HG02970 (cell line): ENCODE results near the gene KLB.
"Not testable (repeated sequence)": the region's sequence is repeated elsewhere in the genome, so short reads cannot be mapped to it uniquely, and the experiment has no call there.

Source experiments
- ATAC-seq: cut with Tn5 transposase; IDR thresholded peaks from one replicate; pipeline ENCODE4 v1.9.1; 2021; ENCODE audit warnings: mild to moderate bottlenecking, moderate library complexity, moderate number of reproducible peaks; ENCODE audit not compliant: unreplicated experiment, low FRiP score

KLB gene

DNA sequence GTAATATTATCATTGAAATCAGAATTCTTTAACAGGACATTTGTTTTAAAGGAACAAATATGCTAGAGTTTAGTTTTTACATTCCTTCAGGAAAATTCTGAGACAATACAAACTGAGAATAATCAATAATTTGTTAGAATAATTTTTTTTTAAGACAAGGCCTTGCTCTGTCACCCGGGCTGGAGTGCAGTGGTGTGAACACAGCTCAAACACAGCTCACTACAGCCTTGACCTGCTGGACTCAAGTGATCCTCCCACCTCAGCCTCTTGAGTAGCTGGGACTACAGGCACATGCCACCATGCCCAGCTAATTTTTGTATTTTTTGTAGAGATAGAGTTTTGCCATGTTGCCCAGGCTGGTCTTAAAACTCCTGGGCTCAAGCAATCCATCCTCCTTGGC is 18.6 kb downstream of the KLB start:
- ATAC-seq = not testable (repeated sequence)

DNA sequence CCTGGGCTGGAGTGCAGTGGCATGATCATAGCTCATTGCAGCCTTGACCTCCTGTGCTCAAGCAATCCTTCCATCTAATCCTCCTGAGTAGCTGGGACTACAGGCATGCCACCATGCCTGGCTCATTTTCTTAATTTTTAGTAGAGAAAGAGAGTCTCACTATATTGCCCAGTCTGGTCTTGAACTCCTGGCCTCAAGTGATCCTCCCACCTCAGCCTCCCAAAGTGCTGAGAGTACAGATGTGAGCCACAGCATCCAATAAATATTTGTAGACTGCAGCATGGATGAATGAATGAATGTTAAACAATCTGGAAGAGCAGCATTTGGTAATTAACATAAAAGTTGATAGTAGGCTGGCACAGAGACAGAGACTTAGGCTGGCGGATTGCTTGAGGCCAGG is 20.0 kb downstream of the KLB start:
- ATAC-seq = no peak

DNA sequence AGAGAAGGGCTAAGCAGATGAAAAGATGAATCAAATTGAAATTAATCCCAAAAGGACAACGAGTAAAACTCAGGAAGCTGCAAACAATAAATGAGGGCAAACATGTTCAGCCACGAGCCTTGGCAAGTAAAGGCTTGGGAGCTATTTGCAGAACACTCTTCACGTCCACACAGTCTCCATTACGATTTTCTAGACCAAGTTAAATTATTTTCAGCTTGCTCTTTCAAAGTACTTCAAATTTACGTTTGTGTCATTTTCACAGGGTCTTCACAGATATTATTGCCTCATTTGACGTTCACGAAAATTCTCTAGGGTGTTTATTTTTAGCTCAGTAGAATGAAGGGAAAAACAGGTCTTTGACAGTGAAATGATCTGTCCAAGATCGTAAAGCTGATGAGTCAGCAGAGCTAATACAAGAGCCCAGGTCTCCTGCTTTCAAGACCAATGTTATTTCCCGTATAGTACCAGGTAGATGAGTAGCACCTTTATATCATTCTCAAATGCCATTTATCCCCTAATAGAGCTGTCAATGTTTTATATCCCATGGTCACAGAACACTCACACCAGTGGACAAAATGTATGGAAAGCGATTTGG is 20.9 kb downstream of the KLB start:
- ATAC-seq = no peak

DNA sequence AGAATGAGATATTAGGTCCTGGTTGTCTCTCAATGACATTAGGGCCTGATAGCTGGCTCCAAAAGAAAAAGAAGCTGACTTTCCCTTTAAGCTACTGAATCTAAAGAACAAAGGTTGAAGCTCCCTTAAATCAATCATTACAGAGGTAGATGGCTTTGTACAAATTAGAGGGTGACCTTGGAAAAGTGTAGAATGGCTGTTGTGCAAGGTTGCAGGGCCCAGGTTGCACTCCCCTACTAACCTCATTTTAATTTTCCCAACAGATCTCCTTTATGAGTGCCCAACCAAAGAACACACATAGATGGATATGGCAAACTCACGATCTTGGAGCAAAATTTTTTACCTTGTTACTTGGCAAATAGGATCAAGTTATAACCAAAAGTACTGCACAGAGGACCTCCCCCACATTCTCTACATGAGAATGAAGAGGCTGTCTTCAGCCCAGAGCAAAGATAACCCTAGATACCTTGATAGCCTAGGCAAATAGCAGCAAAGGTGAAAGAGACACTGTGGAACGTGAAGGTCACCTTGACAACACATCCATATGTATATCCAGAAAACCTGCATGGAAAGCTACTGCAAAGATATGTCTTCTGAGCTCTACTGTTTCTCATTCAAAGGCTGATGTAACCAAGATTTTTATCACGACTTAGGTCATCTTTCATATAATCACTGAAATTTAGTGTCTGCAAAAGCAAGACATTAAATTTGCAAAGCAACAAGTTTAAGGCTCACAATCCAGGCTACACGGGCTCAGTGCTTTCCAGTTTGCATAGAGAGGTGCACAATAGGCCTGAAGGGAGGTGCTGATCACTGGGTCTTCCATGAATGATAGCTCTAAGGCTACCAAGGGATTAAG is 23.0 kb downstream of the KLB start:
- ATAC-seq = no peak

DNA sequence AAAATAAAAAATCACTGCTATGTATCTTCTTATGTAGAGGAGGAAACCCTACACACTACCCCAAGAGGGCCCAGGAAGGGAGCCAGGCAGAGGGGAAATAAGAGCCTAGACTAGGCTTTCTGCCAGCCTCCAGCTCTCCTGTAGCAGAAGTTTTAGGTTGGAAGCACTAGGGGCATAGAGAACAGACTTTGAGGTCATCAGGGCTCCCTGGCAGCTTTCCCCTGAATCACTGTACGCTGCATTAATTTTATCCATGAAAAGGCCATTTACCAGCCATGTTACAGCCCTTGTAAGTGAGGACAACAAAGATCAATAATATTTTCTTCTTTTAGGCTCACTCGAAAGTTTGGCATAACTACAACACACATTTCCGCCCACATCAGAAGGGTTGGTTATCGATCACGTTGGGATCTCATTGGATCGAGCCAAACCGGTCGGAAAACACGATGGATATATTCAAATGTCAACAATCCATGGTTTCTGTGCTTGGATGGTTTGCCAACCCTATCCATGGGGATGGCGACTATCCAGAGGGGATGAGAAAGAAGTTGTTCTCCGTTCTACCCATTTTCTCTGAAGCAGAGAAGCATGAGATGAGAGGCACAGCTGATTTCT is 27.3 kb downstream of the KLB start:
- no peak for ATAC-seq

DNA sequence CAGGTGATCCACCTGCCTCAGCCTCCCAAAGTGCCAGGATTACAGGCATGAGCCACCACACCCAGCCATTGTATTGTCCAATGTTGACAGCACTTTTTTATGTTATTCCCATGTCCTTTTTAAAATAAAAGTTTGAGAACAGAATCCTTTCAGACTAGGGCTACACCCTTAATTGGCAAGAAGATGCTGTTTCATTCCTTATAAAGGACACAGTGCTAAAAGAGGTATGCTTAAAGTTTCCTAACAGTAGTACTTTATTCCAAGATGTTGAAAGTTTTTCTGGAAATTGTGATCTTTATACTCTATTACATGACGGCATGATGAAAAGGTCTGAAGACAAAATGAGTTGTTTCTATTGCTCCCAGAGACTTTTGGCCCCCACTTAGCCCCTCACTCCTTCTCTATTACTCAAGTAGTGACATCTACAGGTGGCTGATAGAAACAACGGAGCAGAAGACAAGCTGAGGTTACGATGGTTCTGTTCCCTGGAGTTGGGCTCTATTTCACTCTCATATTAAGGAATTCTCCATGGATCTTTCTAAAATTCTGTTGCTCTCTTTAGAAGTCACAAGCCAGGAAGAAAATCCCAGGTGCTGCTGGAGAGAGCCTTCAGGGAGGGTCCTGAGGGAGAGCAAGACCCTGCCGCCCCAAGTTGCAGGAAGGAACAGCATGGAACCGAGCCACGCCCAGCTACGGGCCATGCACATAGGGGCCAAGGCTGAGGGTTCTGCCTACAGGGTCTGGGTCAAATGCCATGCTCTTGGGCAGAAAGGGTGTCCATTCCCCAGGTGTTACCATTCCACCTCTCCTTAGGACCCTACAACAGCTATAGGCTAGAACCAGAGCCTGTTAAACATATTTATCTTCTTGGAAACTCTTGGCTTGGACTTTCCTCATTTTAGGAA is 29.2 kb downstream of the KLB start:
- no peak for ATAC-seq

DNA sequence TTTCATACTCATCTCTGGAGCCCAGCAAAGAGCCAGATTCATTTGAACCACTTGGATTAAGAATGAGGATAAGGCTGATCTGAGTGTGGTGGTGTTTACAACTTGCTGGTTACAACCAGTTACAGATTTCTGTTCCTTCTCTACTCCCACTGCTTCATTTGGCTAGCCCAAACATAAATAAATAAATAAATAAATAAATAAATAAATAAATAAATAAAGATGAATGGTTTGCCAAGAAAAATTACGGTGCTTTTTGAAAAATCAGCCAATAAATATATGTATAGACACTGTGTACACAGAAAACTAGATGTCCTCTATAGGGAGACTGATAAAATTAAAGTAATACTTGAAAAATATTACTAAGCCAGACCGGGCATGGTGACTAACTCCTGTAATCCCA is 34.9 kb downstream of the KLB start:
- ATAC-seq = no peak

DNA sequence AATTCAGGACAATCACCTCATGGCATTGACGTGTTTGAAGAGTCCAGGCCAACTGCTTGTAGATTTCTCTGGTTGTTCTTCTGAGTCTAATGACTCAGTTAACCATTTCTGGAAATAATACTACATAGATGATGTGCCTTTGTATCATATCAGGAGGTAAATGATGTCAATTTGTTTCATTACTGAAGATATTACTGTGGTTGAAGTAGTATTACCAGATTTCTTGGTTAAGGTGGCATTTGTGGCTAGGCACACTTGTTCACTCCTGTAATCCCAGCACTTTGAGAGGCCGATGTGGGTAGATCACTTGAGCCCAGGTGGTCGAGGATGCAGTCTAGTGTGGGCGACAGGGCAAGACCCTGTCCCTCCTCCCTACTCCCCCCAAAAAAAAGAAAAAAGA is 36.3 kb downstream of the KLB start:
- ATAC-seq = no peak

DNA sequence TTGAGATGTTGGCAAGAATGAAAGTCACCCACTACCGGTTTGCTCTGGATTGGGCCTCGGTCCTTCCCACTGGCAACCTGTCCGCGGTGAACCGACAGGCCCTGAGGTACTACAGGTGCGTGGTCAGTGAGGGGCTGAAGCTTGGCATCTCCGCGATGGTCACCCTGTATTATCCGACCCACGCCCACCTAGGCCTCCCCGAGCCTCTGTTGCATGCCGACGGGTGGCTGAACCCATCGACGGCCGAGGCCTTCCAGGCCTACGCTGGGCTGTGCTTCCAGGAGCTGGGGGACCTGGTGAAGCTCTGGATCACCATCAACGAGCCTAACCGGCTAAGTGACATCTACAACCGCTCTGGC is 39.7 kb downstream of the KLB start:
- ATAC-seq = no peak

DNA sequence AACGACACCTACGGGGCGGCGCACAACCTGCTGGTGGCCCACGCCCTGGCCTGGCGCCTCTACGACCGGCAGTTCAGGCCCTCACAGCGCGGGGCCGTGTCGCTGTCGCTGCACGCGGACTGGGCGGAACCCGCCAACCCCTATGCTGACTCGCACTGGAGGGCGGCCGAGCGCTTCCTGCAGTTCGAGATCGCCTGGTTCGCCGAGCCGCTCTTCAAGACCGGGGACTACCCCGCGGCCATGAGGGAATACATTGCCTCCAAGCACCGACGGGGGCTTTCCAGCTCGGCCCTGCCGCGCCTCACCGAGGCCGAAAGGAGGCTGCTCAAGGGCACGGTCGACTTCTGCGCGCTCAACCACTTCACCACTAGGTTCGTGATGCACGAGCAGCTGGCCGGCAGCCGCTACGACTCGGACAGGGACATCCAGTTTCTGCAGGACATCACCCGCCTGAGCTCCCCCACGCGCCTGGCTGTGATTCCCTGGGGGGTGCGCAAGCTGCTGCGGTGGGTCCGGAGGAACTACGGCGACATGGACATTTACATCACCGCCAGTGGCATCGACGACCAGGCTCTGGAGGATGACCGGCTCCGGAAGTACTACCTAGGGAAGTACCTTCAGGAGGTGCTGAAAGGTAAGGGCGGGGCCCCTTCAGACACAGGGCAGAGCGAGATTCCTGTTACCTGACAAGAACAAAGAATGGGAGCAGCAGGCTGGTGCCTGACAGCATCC is 40.3 kb downstream of the KLB start:
- peak; percentile 71 for ATAC-seq

DNA sequence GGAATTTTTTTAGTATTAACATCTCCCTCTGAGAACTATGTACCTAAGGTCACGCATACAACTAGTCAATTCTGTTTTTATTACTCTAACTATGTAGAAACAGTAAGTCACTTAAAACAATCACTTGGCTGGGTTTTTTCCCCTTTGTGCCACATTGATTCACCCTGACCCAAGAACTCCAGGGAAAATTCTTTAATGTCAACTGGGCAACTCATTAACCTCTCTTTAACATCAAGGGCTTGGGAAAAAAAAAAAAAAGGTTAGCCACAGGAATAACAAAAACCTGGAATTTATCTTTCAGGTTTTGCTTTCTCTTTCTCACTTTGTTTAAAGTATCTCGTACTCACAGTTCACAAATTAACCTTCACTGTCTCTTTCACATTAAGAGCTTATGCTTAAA is 43.9 kb downstream of the KLB start:
- no peak for ATAC-seq

DNA sequence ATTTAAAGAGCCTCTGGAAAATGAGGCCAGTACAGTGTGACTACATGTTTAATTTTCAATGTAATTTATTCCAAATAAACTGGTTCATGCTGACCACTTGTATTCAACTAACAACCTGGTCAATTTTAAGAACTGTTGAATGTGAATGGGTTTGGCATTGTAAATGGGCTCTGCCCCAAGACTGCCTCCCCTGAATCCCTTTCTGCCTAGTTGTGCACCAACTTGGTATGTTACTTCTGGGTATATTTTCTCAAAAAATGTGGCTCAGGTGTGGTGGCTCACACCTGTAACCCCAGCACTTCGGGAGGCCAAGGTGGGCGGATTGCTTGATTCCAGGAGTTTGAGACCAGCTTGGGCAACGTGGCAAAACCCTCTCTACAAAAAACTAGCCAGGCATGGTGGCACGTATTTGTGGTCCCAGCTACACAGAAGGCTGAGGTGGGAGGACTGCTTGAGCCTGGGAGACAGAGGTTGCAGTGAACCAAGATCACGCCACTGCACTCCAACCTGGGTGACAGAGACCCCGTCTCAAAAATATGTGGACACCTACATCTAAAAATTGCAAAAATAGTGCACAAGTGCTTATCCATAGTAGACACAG is 44.8 kb downstream of the KLB start:
- no peak for ATAC-seq

DNA sequence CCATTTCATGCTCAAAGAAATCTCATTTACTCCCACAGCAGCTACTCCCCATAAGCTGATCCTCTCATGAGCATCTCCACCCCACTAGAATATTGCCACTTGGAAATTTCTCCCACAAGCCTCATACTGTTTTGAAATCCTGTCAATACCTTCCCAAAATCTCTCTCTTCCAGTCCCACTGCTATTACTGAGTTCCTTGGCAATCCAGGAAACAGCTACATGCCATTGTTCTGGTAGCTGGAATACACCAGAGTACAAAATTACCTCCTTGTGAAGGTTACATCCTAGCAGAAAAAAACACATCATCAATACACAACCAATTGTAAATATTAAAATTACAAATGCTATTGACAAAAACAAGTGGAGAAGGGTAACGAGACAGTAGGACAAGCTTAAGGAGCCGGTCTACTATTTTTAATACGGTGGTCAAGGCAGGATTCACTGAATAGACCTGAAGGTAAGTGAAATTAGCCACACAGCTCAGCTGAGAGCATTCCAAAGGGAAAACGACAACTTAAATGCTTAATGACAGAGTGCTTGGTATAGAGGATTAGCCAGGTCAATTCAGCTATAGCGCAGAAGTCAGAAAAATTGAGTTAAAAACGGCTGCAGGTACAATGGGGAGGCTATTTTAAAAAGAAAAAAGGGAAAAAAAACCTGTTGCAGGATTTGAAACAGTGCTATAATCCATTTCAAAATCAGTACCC is 45.6 kb downstream of the KLB start:
- ATAC-seq = no peak

DNA sequence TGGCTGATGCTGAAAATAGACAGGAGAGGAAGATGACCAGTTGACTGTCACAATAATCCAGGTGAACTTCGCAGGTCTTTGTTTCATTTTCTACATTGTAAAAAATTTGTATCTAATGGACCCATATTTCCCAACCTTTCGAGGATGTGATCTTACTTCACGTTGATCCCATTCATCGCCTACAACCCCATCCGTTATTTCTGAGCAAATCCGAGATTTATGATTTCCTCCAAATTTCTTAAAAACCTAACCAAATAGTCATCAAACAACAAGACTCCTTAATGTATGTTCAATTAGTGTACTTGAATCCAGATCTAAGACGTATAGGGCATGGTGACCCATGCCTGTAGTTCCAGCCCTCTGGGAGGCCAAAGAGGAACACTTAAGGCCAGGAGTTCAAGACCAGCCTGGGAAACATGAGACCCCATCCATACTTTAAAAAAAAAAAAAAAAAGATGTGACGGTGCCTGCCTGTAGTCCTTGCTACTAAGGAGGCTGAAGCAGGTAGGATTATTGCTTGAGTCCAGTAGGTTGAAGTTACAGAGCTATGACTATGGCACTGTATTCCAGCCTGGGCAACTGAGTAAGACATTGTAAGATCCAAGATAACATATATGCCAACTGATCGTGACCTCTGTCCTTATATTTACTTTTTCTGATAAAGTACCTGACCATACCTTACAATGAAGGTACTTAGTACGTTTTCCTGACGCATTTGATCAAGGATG is 46.3 kb downstream of the KLB start:
- no peak for ATAC-seq

DNA sequence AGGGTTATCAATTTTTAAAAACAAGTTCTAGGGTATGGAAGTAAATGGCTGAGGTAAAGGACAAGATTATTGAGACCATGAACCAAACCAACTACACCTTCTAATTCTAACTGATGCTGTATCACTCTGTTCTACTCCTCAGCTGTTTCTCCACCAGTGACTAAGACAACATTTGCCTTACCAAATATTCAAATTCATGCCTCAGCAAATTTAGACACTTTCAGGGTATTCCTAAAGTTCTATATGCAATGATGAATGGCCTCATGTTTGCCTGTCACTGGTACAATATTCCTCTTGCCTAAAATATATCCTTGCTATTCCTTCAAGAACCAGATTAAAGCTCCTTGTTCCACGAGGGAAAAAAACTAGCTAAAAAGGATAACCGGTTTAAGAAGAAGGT is 47.0 kb downstream of the KLB start:
- ATAC-seq = no peak

DNA sequence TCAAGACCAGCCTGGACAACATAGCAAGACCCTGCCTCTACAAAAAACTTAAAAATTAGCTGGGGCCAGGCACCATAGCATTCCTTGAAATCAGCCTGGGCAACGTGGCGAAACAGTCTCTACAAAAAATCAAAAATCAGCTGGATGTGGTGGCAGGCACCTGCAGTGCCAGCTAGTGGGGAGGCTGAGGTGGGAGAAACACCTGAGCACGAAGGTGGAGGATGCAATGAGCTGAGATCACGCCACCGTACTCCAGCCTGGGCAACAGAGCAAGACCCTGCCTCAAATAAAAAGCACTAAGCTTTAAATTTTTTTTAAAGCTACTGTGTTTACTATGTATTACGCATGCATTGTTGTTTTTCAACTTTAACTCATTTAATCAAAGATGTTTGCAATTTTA is 48.8 kb downstream of the KLB start:
- ATAC-seq = no peak

DNA sequence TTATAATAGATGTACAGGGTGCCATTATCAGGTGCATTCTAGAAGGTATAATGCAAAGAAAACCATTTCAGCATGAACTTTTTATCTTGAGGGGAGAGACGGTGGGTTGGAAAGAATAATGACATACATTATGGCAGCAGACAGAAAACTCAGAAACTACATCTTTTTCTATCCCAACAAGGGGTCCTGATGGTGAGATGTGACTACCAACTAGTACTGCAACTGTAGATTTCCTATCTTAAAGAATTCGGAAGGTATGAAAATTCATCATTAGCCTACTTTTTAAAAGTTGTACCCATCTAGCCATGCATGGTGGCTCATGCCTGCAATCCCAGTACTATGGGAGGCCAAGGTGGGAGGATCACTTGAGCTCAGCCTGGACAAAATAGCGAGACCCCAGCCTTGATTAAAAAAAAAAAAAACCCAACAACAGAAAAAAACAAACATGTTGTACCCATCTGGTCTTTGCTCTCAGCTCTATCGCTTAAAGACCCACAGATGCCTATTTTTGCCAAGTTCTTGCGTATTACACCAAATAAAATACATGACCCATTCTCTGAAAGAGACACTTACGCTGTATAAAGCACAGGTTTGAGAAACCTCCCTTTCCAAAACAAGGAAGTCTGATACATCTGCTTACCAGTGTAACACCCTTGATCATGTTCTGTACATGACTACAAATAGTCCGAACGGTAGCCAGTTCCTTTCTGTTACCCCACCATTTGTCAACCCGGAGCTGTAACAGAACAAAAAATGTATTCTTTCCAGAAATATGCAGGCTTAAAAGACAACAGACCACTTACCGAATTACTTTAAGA is 50.4 kb downstream of the KLB start:
- ATAC-seq = no peak

DNA sequence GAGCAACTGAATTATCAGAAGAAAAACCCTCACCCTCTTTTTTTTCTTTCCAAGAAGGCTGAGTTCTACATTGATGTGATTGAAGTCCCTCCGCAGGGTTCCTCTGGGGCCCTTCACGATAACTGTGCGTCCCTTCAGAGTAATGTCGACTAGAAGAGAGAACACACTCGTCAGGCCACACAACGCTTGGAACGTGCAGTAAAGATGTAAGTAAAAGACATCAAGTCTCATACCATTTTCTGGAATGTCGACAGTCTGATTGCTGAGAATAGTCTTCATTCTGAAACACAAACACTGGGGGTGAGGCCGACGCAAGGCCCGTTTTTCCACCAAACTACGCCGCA is 51.4 kb downstream of the KLB start:
- ATAC-seq = not testable (repeated sequence)
